Measurements from ENCODE around the gene RIMBP2.
"Not testable (repeated sequence)": the region's sequence is repeated elsewhere in the genome, so short reads cannot be mapped to it uniquely, and the experiment has no call there.

Gene RIMBP2, protein sequence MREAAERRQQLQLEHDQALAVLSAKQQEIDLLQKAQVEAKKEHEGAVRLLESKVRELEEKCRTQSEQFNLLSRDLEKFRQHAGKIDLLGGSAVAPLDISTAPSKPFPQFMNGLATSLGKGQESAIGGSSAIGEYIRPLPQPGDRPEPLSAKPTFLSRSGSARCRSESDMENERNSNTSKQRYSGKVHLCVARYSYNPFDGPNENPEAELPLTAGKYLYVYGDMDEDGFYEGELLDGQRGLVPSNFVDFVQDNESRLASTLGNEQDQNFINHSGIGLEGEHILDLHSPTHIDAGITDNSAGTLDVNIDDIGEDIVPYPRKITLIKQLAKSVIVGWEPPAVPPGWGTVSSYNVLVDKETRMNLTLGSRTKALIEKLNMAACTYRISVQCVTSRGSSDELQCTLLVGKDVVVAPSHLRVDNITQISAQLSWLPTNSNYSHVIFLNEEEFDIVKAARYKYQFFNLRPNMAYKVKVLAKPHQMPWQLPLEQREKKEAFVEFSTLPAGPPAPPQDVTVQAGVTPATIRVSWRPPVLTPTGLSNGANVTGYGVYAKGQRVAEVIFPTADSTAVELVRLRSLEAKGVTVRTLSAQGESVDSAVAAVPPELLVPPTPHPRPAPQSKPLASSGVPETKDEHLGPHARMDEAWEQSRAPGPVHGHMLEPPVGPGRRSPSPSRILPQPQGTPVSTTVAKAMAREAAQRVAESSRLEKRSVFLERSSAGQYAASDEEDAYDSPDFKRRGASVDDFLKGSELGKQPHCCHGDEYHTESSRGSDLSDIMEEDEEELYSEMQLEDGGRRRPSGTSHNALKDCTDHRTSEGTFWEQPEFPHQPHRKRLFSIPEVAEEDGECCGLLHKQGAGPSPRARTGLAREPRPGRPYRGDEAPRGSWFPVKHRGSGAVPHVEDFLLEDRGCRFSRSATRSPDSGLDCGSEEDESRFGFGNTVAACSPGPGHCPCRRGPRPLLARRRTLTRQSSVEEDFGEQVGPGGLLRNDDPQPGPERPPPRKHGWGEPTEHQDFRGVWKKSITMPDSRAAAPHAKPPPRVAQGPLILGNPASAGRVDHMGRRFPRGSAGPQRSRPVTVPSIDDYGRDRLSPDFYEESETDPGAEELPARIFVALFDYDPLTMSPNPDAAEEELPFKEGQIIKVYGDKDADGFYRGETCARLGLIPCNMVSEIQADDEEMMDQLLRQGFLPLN (N-terminal part only)

DNA sequence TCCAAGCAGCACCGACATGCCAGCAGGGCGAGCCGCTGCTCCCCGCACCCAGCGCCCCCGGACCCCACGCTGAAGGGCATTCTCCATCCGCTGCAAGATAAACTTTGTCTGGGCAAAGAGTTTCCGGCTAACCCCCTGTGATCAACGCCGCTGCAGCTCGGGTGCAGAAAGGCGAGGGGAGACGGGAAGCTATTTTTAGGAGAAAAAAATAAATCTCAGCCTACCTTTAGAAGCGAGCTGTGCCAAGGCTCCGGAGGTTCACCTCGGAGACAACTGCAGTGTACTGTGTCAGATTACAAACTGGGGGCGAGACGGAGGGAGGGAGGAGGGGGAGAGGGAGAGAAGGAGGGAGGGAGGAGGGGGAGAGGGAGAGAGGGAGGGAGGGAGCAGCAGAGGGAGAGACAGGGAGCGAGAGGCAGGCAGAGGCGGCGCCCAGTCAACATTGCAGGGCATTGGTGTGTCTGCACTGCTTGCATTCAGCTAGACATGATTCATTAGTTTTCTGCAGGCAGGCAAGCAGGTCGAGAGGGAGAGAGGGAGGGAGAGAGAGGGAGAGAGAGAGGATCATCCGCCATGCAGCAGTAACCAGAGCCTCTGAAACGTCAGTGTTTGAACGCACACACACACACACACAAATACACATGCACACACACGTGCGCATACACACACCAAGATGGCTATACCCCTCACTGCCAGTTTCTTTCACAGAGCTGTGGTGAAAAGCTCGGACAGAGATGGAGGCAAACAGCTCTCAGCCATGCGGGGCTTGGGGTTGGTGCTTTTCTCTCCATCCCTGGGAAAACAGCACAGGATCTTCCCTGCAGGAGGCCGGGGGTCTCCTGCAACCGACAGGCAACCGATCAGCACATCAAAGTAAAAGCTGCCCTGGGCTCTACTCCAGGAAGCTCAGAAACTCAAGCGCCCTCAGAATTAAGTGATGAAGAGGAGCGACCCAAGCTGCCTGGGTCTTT lies at the start of gene RIMBP2:
Gene RIMBP2 (minus strand): TSS at position 302 of the 971 bp plus-strand sequence. CDS start 237,286 bp downstream, outside the sequence.
- no peak for DNase-seq

DNA sequence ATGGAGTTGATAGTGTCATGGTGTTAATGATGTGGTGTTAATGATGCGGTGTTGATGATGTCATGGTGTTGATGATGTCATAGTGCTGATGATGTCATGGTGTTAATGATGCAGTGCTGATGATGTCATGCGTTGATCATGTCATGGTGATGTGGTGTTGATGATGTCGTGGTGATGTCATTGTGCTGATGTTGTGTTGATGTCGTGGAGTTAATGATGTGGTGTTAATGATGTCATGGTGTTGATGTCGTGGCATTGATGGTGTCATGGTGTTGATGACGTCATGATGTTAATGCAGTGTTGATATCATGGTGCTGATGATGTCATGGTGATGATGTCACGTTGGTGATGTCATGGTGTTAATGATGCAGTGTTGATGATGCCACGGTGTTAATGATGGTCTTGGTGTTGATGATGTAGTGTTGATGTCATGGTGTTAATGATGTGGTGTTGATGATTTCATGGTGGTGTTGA lies 49.1 kb upstream of the RIMBP2 start:
- peak in 1 of 2 donors; percentile 11 for DNase-seq

DNA sequence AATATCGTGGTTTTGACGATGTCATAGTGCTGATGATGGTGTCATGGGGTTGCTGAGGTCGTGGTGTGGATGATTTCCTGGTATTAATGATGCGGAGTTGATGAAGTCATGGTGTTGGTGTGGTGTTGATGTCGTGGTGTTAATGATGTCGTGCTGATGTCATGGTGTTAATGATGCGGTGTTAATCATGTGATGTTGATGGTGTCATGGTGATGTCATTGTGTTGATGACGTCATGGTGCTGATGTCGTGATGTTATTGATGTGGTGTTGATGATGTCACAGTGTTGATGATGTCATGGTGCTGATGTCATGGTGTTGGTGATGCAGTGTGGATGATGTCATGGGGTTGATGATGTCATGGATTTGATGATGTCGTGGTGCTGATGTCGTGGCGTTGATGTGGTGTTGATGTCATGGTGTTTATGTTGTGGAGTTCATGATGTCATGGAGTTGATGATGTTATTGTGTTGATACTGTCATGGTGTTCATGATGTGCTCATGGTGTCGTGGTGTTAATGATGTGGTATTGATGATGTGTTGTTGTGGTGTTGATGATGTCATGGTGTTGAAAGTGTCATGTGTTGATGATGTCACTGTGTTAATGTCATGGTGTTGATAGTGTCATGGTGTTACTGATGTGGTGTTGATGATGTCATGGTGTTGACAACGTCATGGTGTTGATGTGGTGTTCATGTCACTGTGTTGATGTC lies 48.5 kb upstream of the RIMBP2 start:
- DNase-seq = peak in 1 of 2 donors; percentile 21

DNA sequence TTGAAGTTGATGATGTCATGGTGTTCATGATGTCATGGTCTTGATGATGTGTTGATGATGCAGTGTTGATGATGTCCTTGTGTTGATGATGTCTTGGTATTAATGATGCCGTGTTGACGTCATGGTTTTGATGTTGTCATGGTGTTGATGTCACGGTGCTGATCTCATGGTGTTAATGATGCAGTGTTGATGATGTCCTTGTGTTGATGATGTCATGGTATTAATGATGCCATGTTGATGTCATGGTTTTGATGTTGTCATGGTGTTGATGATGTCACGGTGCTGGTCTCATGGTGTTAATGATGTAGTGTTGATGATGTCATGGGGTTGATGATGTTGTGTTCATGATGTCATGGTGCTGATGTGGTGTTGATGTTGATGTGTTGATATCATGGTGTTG lies 48.0 kb upstream of the RIMBP2 start:
- peak in 1 of 2 donors; percentile 5 for DNase-seq

DNA sequence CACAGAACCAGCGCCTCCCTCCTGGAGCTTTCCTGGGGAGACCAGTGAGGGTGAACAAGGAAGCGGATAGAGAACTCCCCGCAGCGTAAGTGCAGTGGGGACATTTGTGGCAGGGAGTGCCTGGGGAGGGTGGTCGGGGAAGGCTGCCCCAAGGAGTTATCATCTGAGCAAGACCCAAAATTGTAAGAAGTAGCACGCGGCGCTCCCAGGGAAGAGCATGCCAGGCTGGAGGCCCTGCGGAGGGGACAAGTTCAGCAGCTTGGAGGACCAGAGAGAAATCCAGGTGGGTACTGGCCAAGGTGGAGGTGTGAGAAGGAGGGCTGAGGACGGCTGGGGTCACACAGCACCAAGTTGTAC lies 46.2 kb upstream of the RIMBP2 start:
- no peak for DNase-seq

DNA sequence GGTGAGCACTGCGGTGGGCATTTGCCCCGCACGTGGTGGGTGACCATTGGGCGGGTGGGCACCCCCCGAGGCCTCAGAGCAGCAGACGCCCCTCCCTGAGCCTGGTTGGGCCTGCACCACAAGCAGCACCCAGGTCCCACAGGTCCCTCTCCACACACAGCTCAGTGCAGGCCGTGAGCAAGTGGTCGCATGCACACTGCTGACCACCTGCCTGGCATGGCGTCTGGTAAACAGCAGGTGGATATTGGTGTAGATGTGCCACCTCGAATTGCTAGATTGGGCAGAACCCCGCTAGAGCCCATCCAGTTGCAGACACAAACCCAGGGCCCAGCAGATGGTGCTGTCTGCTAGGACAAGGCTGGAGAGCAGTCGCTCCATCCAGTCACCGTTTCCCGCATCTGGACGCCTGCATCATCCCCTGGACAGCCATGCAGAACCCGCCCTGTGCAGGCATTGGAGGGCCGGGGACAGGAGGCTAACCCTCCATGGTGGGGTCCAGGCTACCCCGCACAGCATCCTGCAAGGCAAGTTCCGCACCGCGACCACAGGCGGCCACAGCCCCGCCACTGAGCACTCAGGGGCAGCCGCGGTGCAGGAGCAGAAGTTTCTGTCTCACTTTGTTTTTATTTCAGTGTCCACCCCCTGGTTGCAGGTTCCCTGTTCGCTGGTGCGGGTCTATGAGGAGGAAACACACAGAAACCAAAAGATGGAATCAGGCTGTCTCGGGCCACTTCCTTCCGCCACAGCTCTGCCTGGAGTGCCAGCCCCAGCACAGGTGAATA lies 45.6 kb upstream of the RIMBP2 start:
- peak; percentile 40 to 44 for DNase-seq

DNA sequence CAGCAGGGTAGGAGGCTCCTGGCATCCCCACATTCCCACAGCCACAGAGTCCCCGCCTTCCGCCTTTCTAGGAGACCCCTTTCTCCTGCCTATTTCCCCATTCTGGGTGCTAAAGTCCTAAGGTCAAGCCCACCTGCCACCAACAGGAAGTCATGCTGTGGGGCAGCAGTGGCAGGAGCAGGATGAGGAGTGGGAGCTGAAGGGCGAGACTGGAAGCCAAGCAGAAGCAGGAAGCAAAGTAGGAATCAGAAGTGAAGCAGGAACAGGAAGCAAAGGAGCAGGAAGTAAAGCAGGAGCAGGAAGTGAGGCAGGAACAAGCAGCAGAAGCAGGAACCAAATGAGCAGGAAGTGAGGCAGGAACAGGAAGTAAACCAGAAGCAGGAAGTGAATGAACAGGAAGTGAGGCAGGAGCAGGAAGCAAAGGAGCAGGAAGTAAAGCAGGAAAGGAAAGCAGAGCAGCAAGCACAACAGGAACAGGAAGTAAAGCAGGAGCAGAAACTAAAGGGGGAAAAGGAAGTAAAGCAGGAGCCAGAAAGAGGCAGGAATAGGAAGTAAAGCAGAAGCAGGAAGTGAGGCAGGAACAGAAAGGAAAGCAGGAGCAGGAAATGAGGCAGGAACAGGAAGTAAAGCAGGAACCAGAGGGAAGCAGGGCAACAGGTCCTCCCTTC lies 38.3 kb upstream of the RIMBP2 start:
- no peak for DNase-seq

DNA sequence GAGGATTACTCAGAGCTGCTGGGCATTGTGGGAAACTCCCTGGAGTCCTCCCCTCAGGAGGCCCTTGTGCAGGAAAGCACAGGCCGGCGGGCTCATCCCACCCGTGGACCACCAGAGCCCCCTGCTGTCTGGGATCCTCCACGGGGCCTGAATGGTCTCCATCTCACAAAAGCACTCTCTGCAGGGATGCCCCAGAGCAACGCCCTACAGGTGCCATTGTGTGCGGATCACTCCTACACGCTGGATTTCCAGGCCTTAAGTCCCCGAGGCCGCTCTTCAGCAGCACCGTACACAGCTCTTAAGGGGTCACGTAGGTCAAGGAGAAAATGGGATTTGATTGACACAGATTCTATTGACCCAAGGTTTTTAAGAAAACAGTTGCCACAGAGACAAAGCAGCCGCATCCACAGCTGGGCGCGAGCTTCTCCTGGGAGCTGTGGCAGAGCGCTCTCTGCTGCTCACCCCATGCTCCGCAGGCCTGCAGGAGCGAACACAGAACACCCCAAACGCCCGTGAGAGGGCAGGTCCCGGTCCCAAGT lies 36.7 kb upstream of the RIMBP2 start:
- DNase-seq = no peak

DNA sequence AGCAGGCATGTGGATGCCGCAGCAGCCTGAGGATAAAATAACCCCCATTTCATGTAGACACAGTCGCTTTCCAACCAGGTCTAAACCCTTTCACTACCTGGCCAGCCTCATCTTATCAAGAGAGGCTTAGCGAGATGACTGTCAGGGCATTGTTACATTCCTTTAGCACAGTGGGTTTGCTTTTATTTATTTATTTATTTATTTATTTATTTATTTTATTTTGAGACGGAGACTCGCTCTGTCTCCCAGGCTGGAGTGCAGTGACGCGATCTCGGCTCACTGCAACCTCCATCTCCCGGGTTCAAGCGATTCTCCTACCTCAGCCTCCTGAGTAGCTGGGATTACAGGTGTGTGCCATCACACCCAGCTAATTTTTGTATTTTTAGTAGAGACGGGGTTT lies 35.9 kb upstream of the RIMBP2 start:
- DNase-seq = not testable (repeated sequence)

DNA sequence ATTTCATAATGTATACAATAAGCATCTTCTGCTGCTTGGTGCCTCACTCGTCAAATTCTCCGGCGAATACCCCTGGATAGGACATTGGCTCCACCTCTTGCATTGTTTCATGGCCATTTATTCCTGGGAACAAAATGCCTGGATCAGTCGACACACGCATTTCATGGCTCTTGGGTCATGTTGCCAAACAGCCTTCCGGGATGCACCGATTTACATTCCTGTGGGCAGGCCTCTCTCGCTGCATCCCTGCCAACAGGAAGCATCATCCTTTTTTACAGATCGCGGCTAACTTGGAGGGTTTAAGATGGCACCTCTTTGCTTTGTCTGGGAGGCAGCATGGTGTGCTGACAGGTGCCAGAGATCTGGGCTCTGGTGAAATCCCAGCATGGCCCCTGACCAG lies 32.7 kb upstream of the RIMBP2 start:
- no peak for DNase-seq

DNA sequence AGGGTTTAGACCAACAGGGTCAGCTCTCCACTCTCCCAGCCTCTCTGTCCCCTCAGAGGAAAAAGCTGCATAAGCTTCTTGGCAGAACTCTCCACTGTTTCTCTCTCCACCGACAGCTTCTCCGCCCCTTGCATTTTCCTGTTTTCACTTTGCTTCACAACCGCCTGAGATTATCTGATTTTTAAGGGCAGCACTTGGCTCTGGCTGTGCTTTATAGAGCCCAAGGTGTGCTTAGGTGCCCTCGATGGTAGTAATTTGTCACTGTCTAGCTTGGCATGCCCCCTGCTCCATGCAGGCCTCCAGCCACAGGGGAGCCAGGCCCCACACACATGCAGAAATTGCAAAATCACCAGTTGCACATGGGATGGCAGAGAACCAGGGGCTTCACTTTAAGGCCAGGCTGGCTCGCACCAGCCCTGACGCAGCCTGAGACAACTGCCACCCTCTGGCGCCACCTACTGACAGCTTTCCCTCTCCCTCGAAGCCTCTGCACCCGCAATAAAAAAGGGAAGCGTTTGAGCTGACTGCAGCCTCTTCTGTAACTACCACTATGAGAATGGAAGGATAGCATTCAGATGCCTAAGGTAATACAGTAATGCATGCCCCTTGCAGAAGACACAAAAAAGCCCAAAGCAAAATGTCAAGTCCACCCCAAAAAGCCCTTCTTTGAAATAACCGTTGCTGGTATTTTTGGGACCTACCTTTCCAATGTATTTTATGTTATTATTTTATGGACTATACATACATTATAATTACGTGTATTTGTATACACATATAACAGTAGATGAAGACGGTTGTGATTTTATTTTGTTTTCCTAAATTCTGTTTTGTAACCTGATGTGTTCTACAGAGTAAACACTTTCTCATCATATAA lies 32.0 kb upstream of the RIMBP2 start:
- DNase-seq = peak; percentile 57 to 91

DNA sequence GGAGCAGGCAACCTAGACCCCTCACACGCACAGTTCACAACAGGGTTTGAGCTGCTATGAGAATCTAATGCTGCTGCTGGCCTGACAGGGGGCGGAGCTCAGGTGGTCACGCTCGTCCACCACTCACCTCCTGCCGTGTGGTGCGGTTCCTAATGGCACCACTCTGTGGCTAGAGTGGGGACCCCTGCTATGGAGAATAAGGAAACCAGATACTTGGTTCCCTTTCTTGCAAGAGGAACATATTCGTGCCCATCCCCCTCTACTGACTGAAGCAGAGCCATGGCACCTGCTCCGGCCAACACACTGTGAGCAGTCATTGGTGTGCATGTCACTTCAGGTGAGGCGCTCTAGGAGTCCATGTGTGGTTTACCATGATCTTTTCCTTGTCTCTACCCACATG lies 30.4 kb upstream of the RIMBP2 start:
- DNase-seq = no peak

DNA sequence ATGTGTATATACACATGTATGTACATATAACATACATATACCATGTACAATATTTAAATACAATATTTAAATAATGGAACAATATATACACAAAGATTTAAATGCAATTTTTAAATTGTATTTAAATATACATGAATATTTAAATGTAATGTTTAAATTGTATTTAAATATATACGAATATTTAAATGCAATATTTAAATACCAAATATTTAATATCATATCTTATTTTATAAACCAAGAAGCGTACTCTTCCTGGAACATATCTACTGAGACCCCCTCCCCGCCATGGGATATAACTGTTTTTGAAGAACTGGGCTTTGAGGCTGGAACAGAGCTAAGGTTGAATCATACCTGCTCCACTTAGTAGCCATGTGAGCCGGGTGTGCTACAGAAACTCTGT lies 29.8 kb upstream of the RIMBP2 start:
- DNase-seq = no peak

DNA sequence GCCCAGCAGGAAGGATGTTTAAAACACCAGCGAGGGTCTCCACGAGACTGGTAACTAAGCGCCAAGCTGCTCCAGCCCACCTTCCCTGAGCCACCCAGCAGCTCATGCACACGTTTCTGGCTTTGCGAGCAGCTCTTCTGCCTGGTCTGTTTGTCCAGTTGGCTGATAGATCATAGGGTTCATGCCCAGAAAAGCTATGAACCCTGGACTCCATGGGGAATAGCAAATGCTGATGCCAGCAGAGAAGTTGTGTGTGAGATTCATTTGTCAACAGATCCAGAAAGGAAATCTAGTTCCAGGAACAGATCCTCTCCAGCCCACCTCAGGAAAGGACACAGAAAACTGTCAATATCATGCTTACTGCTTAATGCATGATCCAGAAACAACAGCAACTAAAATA lies 28.2 kb upstream of the RIMBP2 start:
- no peak for DNase-seq

DNA sequence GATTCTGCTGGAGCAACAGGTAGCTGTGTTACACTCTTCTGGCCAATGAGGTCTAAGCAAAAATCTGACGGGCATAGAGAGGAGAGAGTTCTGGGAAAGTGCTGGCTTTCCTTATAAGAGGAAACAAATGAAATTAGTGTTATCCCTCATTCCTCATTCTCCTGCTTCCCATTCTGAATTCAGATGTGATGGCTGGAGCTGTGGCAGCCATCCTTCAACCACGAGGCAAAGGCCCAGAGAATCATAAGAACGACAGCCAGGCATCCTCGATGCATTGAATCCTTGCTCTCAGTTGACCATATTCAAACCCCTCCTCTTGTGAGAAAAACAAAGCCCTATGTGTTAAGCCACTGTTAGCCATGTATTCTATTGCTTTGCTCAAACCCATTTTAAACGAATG lies 27.5 kb upstream of the RIMBP2 start:
- no peak for DNase-seq

DNA sequence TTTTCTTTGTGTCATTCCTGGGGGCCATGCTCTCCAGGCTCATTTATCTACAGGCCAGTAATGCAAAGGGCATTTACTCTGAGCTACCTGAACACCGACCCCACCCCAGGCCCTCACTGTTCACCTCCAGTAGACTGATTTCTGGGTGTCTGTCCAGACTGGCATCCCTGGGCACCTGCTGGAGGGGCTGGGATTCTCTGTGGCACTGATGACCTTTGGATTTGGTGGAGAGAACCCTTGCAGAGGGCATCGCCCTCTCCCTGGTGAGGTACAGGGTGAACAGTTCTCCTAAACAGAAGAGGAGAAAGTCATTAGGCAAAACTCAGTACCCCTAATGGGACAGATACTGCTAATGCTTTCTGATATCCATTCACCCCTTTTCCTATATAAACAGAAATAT lies 27.1 kb upstream of the RIMBP2 start:
- no peak for DNase-seq

DNA sequence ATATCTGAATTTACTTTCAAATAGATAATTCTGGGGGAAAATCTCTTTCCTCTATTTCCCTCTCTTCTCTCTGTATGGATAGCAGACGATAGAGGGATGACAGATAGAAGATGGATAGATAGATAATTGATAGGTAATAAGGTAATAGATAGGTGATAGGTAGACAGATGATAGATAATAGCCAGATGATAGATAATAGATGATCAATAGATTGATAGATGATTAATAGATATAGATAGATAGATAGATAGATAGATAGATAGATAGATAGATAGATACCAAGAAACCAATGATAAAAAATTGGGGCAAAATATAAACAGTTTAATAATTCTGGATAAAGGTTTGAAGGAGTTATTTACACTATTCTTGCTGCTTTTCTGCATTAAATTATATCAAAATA lies 26.6 kb upstream of the RIMBP2 start:
- no peak for DNase-seq

DNA sequence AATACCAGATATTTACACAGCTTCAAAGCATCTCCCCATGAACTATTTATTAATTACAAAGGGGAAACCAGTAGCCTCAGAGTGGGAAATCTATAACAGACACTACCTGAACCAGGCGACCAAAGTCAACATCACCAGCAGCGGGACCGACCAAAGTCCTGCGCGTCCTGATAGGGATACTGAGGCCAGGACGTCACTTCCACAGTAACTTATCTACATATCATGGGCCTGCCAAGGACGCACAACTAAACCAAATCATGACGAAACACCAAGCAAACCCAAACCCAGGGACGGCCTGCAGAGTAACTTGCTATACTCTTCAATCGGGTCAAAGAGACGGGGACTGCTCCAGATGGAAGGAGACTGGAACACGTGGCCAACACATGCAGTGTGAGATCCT lies 26.0 kb upstream of the RIMBP2 start:
- no peak for DNase-seq

DNA sequence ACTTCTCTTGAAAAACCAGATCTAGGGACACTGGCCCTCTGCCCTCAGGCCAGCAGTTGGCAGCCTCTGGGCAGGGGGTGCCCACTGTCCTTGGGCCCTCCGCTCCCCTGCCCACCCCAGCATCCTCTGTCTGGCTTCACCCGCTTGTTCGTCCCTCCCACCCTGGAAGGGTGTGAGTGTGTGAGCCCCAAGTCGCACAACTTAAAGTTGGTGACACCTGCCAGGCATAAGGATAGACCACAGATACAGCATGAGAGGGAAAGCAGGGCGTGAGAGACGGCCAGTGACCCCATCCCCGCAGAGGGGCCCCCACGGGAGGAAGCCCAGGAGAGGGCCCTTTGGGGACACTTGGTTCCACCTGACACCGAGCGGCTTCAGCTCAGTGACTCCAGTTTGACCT lies 23.5 kb upstream of the RIMBP2 start:
- no peak for DNase-seq

Data from inflammatory macrophage treated with lipopolysaccharide for 1 hour (primary cell).